MCF 10A (cell line): ENCODE data around the gene VPS29. TPM values are rescaled to one million over a fixed set of nuclear protein-coding genes. Genes with fewer than 3 reads are reported as not detected.

ENCODE experiments used
- BruUV-seq: library from RNA; stranded (reverse); fragments of 400-500 nt; replicated peaks from 2 replicates; lab custom pipeline; 2021; lab: Mats Ljungman, UMichigan
- CTCF ChIA-PET: fragments of 300-600 bp; sonication (Branson Sonifier 250); formaldehyde crosslinking; extraction: SDS; loops from one replicate; lab custom pipeline; 2021; ENCODE audit warnings: antibody characterized with exemption, inconsistent platforms; lab: Yijun Ruan, JAX
- POLR2A ChIA-PET: fragments of 300-600, 350-650 bp; sonication (Branson Sonifier 250); formaldehyde crosslinking; extraction: SDS; loops from one replicate; lab custom pipeline; 2020; ENCODE audit warnings: antibody characterized with exemption, inconsistent platforms; lab: Yijun Ruan, JAX
- DNase-seq: peaks from one replicate; pipeline ENCODE4 v3.0.0-alpha.2; 2018; ENCODE audit not compliant: unreplicated experiment
- H3K27ac Mint-ChIP-seq: one replicate; pipeline ENCODE4 v1.8.0; 2022; ENCODE audit warnings: mild to moderate bottlenecking, low read depth, mixed read lengths; ENCODE audit not compliant: unreplicated experiment
- H3K27me3 Mint-ChIP-seq: one replicate; pipeline ENCODE4 v1.8.0; 2022; ENCODE audit warnings: mixed read lengths; ENCODE audit not compliant: insufficient read depth, unreplicated experiment
- H3K36me3 Mint-ChIP-seq: one replicate; pipeline ENCODE4 v1.8.0; 2022; ENCODE audit warnings: mild to moderate bottlenecking, moderate library complexity, mixed read lengths; ENCODE audit not compliant: insufficient read depth, unreplicated experiment
- H3K4me1 Mint-ChIP-seq: one replicate; pipeline ENCODE4 v1.8.0; 2022; ENCODE audit warnings: mixed read lengths; ENCODE audit not compliant: insufficient read depth, unreplicated experiment
- H3K4me3 Mint-ChIP-seq: one replicate; pipeline ENCODE4 v1.8.0; 2022; ENCODE audit warnings: mild to moderate bottlenecking, moderate library complexity, mixed read lengths; ENCODE audit not compliant: unreplicated experiment
- H3K9me3 Mint-ChIP-seq: one replicate; pipeline ENCODE4 v1.8.0; 2022; ENCODE audit warnings: mixed read lengths; ENCODE audit not compliant: unreplicated experiment
- CTCF ChIP-seq: fragments of 200-600 bp; IDR thresholded peaks from one replicate; pipeline ENCODE4 v1.8.0; 2022; ENCODE audit warnings: antibody characterized with exemption, mild to moderate bottlenecking; ENCODE audit not compliant: unreplicated experiment
- intact Hi-C: fragments of 100-400 bp; cut with micrococcal nuclease; formaldehyde crosslinking; loops from 2 replicates; pipeline ENCODE4 v1.14.1; 2022
- total RNA-seq: library from RNA; stranded (reverse); gene quantifications from 2 replicates; pipeline ENCODE4 v1.2.3, GENCODE V29; 2022

VPS29 gene
- total RNA-seq, 1 experiment from 2014 or later, result 131 TPM

GRCh38 chr12:110543965-110544364 lies 42.1 kb upstream of the VPS29 start:
- Mint-ChIP-seq H3K36me3 (peaks cover 96% of the 10 kb centered on the region), H3K27me3 (no peaks in the 10 kb centered on the region), H3K4me3 (peak overlapping the region; percentile 60), H3K4me1 (peaks cover 54% of the 10 kb centered on the region), H3K9me3 (no peaks in the 10 kb centered on the region), H3K27ac (peak overlapping the region; percentile 90)
- POLR2A ChIA-PET, result interaction anchor here (0.6 to 17.1 kb wide), 20 partner anchors 10 to 264 kb away, joined by 3 to 351 read pairs (median 6); partner anchors contain the start of genes ARPC3, FAM216A, GPN3 and RAD9B
- DNase-seq, result no peak
- BruUV-seq, result TSS peak; percentile 38
- intact Hi-C loops, result loop anchor here (2.0 kb wide), 1 partner anchor 31 kb away; no protein-coding TSS in a partner anchor
- no peak for TF ChIP-seq CTCF
- CTCF ChIA-PET, result interaction anchor here (0.9 to 1.6 kb wide), 8 partner anchors 8 to 57 kb away, joined by 3 to 7 read pairs (median 3); no protein-coding TSS in a partner anchor

- DNase-seq, result peak; percentile 100
- H3K36me3 Mint-ChIP-seq, result peaks cover 96% of the 10 kb centered on the region
- H3K4me1 Mint-ChIP-seq, result peaks cover 54% of the 10 kb centered on the region
- TSS peak; percentile 44 for BruUV-seq
- H3K27me3 Mint-ChIP-seq, result no peaks in the 10 kb centered on the region
- no peak for TF ChIP-seq CTCF
- ChIA-PET CTCF (interaction anchor here (0.6 to 1.6 kb wide), 10 partner anchors 8 to 351 kb away, joined by 3 to 7 read pairs (median 4); no protein-coding TSS in a partner anchor), POLR2A (interaction anchor here (0.6 to 17.1 kb wide), 23 partner anchors 10 to 263 kb away, joined by 3 to 351 read pairs (median 5); partner anchors contain the start of genes ARPC3, FAM216A, GPN3 and RAD9B)
- H3K27ac Mint-ChIP-seq, result peak overlapping the region; percentile 90
- H3K4me3 Mint-ChIP-seq, result peak overlapping the region; percentile 60
- intact Hi-C loops, result loop anchor here (2.0 kb wide), 1 partner anchor 31 kb away; no protein-coding TSS in a partner anchor
- no peaks in the 10 kb centered on the region for H3K9me3 Mint-ChIP-seq
Measured at GRCh38 chr12:110543252-110543959, 41.5 kb upstream of the VPS29 start.

GRCh38 chr12:110540048-110540447 lies 38.1 kb upstream of the VPS29 start:
- Mint-ChIP-seq H3K9me3 (no peaks in the 10 kb centered on the region), H3K27me3 (no peaks in the 10 kb centered on the region), H3K36me3 (peaks cover 100% of the 10 kb centered on the region), H3K27ac (peak overlapping the region; percentile 73), H3K4me3 (no peak overlapping the region), H3K4me1 (peaks cover 52% of the 10 kb centered on the region)
- DNase-seq, result peak; percentile 30
- no peak for TF ChIP-seq CTCF
- no TSS peak for BruUV-seq
- CTCF ChIA-PET, result interaction anchor here (0.9 to 3.8 kb wide), 2 partner anchors 17 to 61 kb away, joined by 3 to 21 read pairs; no protein-coding TSS in a partner anchor
- intact Hi-C loops, result no loop called here
- POLR2A ChIA-PET, result interaction anchor here (0.6 to 14.4 kb wide), 10 partner anchors 9 to 90 kb away, joined by 3 to 351 read pairs (median 4); partner anchors contain the start of genes ARPC3 and GPN3
